DND-41 (cell line): ENCODE measurements around the gene LIN54.

Experiments
- ATAC-seq: fragments of 200-7000 bp; cut with Tn5 transposase; 3 replicates; pipeline ENCODE4 v1.9.1; 2021; ENCODE audit warnings: low read depth; ENCODE audit not compliant: insufficient read depth
- DNase-seq: peaks from one replicate; pipeline ENCODE4 v3.0.0-alpha.2; 2020
- H2AFZ ChIP-seq: 2 replicates; pipeline ENCODE4 v1.6.0; 2012; ENCODE audit warnings: low read depth, low read length
- H3K27ac ChIP-seq: 2 replicates; pipeline ENCODE4 v1.5.1; 2012; ENCODE audit warnings: low read length, inconsistent platforms
- H3K27me3 ChIP-seq: fragments of 200-600 bp; sonication (generic); 2 replicates; pipeline ENCODE4 v1.6.0; 2012; ENCODE audit warnings: low read length, mild to moderate bottlenecking, inconsistent platforms; ENCODE audit not compliant: insufficient read depth, poor library complexity
- H3K36me3 ChIP-seq: 2 replicates; pipeline ENCODE4 v1.5.1; 2012; ENCODE audit warnings: low read length, inconsistent platforms; ENCODE audit not compliant: insufficient read depth
- H3K4me1 ChIP-seq: 2 replicates; pipeline ENCODE4 v1.5.1; 2012; ENCODE audit warnings: mild to moderate bottlenecking, low read length; ENCODE audit not compliant: insufficient read depth
- H3K4me2 ChIP-seq: 2 replicates; pipeline ENCODE4 v1.6.0; 2012; ENCODE audit warnings: mild to moderate bottlenecking, moderate library complexity, low read length, inconsistent platforms; ENCODE audit not compliant: insufficient read depth
- H3K4me3 ChIP-seq, 2 experiments: fragments of 200-600 bp in 1 of 2; shearing (Covaris generic) in 1 of 2; 2 replicates each; pipeline ENCODE4 v1.5.1; 2012 to 2016; ENCODE audit warnings: inconsistent platforms in 2 of 2, low read length in 2 of 2, mild to moderate bottlenecking in 2 of 2, low read depth in 1 of 2, moderate library complexity in 1 of 2
- H3K79me2 ChIP-seq: 2 replicates; pipeline ENCODE4 v1.6.0; 2012; ENCODE audit warnings: low read length, inconsistent platforms; ENCODE audit not compliant: insufficient read depth
- H3K9ac ChIP-seq: 2 replicates; pipeline ENCODE4 v1.6.0; 2012; ENCODE audit warnings: low read depth, mild to moderate bottlenecking, inconsistent platforms, low read length, moderate library complexity
- H3K9me3 ChIP-seq: 2 replicates; pipeline ENCODE4 v1.5.1; 2012; ENCODE audit warnings: low read length, moderate library complexity, mild to moderate bottlenecking, inconsistent platforms; ENCODE audit not compliant: insufficient read depth, severe bottlenecking
- H4K20me1 ChIP-seq: 2 replicates; pipeline ENCODE4 v1.6.0; 2012; ENCODE audit warnings: low read length; ENCODE audit not compliant: insufficient read depth
- CTCF ChIP-seq: IDR thresholded peaks from 2 replicates; pipeline ENCODE4 v1.5.1; 2012; ENCODE audit warnings: borderline replicate concordance, low read length, moderate library complexity, mild to moderate bottlenecking; ENCODE audit not compliant: poor library complexity, severe bottlenecking; ENCODE audit errors: extremely low read depth
- EZH2 ChIP-seq: IDR thresholded peaks from 3 replicates; pipeline ENCODE4 v1.6.1; 2012; ENCODE audit warnings: borderline replicate concordance, low read depth, mild to moderate bottlenecking, moderate library complexity, low read length, inconsistent platforms; ENCODE audit not compliant: severe bottlenecking

The LIN54 gene

GRCh38 chr4:83019794-83020494 is 9.3 kb upstream of the LIN54 start:
- Histone ChIP-seq H3K4me1 (no peaks in the 10 kb centered on the region), H3K27me3 (no peaks in the 10 kb centered on the region), H3K27ac (no peak overlapping the region), H3K9ac (no peak overlapping the region), H4K20me1 (no peaks in the 10 kb centered on the region), H3K4me2 (no peak overlapping the region), H3K36me3 (no peaks in the 10 kb centered on the region), H3K4me3 (no peak overlapping the region), H3K9me3 (no peaks in the 10 kb centered on the region), H2AFZ (no peak overlapping the region), H3K79me2 (no peaks in the 10 kb centered on the region)
- TF ChIP-seq CTCF = no peak
- TF ChIP-seq EZH2 = no peak
- peak; percentile 82 for ATAC-seq
- DNase-seq = no peak

- H3K4me1 ChIP-seq = peaks cover 26% of the 10 kb centered on the region
- H3K27me3 ChIP-seq = no peaks in the 10 kb centered on the region
- no peaks in the 10 kb centered on the region for H3K9me3 ChIP-seq
- peaks cover 37% of the 10 kb centered on the region for H3K79me2 ChIP-seq
- peak overlapping the region; percentile 82; the same call in 1 of the 2 replicates for H3K27ac ChIP-seq
- DNase-seq (no peak), ATAC-seq (no peak)
- no peak for TF ChIP-seq CTCF
- no peak for TF ChIP-seq EZH2
- no peaks in the 10 kb centered on the region; the same call in 1 of the 2 replicates for H3K36me3 ChIP-seq
- peak overlapping the region; percentile 83 for H3K4me2 ChIP-seq
- peaks cover 3% of the 10 kb centered on the region; the same call in 1 of the 2 replicates for H4K20me1 ChIP-seq
- H3K4me3 ChIP-seq = peak overlapping the region in 1 of 2 experiments; percentile 85; a peak in 3 of 4 replicates
- peak overlapping the region; percentile 62 for H3K9ac ChIP-seq
- H2AFZ ChIP-seq = peak overlapping the region; percentile 69
Measured at GRCh38 chr4:83013902-83014301, 3.3 kb upstream of the LIN54 start.

GRCh38 chr4:83013420-83013867 is 2.8 kb upstream of the LIN54 start:
- ATAC-seq (no peak), DNase-seq (no peak)
- Histone ChIP-seq H3K4me2 (peak overlapping the region; percentile 83), H3K4me3 (peak overlapping the region; percentile 28 to 85), H3K27me3 (no peaks in the 10 kb centered on the region), H2AFZ (peak overlapping the region; percentile 69), H3K4me1 (peaks cover 30% of the 10 kb centered on the region), H3K9ac (peak overlapping the region; percentile 62), H3K27ac (peak overlapping the region; percentile 82), H4K20me1 (peaks cover 3% of the 10 kb centered on the region; the same call in 1 of the 2 replicates), H3K36me3 (no peaks in the 10 kb centered on the region; the same call in 1 of the 2 replicates), H3K79me2 (peaks cover 41% of the 10 kb centered on the region), H3K9me3 (no peaks in the 10 kb centered on the region)
- TF ChIP-seq EZH2 (no peak), CTCF (no peak)
